Kidney epithelial cell (primary cell): ENCODE data around the gene P3H3. TPM values are rescaled to one million over a fixed set of nuclear protein-coding genes. Genes with fewer than 3 reads are reported as not detected.
"Not testable (repeated sequence)": the region's sequence is repeated elsewhere in the genome, so short reads cannot be mapped to it uniquely, and the experiment has no call there.

Experiments
- DNase-seq: peaks from one replicate; pipeline ENCODE4 v3.0.0-alpha.2; 2010; ENCODE audit warnings: low read depth
- H3K27me3 ChIP-seq: 2 replicates; pipeline ENCODE4 v1.6.0; 2011; ENCODE audit warnings: low read length; ENCODE audit not compliant: control insufficient read depth, insufficient read depth
- H3K36me3 ChIP-seq: 2 replicates; pipeline ENCODE4 v1.5.1; 2011; ENCODE audit warnings: low read length; ENCODE audit not compliant: control insufficient read depth, insufficient read depth
- H3K4me3 ChIP-seq: 2 replicates; pipeline ENCODE4 v1.5.1; 2011; ENCODE audit warnings: low read depth, mild to moderate bottlenecking, control low read depth, low read length
- total RNA-seq: library from RNA; depleted of rRNA; stranded (reverse); fragments of >200 nt; gene quantifications from 2 replicates; pipeline ENCODE4 v1.2.3, GENCODE V29; 2015
- TF ChIP-seq, protein P1 (sequence below): IDR thresholded peaks from 2 replicates; pipeline ENCODE4 v1.5.1; 2011; ENCODE audit warnings: mild to moderate bottlenecking, moderate library complexity, low read length, control low read depth, inconsistent platforms; ENCODE audit not compliant: insufficient read depth, poor library complexity, severe bottlenecking

P3H3 gene
- total RNA-seq, 1 donor from 2014 or later: 21.8 TPM

DNA sequence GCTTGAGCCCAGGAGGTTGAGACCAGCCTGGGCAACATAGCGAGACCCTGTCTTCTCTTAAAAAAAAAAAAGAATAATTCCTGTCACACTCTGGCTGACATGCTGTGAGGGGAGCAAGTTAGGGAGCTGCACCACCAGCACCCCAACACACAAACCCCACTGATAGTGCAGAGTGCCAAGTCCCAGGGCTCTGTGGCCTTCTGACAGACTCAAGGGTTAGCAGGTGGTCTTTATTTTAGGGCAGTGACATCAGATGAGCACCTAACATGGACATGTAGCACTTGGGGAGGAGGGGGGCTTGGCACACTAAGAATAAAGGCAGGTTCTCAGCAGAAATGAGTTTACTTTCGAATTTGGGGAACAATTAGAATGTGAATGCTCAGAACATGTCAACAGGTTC lies 30.6 kb downstream of the P3H3 start:
- no peak overlapping the region for H3K4me3 ChIP-seq
- no peak for DNase-seq
- TF ChIP-seq, protein P1, sequence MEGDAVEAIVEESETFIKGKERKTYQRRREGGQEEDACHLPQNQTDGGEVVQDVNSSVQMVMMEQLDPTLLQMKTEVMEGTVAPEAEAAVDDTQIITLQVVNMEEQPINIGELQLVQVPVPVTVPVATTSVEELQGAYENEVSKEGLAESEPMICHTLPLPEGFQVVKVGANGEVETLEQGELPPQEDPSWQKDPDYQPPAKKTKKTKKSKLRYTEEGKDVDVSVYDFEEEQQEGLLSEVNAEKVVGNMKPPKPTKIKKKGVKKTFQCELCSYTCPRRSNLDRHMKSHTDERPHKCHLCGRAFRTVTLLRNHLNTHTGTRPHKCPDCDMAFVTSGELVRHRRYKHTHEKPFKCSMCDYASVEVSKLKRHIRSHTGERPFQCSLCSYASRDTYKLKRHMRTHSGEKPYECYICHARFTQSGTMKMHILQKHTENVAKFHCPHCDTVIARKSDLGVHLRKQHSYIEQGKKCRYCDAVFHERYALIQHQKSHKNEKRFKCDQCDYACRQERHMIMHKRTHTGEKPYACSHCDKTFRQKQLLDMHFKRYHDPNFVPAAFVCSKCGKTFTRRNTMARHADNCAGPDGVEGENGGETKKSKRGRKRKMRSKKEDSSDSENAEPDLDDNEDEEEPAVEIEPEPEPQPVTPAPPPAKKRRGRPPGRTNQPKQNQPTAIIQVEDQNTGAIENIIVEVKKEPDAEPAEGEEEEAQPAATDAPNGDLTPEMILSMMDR: no peak
- no peaks in the 10 kb centered on the region for H3K27me3 ChIP-seq
- H3K36me3 ChIP-seq: peaks cover 9% of the 10 kb centered on the region

DNA sequence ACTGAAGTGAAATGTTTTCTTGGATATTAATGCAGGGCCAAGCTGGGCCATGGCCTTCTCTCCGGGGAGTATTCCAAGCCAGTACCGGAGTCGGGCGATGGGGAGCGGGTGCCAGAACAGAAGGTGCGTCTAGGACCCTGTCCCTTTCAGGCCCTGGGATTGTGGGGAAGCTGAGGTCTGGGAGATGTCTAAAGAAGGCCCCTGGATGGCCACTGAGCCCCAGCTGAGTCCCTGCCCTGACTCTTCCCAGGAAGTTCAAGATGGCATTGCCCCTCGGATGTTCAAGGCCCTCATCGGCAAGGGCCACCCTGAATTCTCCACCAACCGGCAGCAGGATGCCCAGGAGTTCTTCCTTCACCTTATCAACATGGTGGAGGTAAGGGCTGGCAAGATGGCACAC lies 31.9 kb downstream of the P3H3 start:
- no peak overlapping the region for H3K4me3 ChIP-seq
- DNase-seq: no peak
- no peaks in the 10 kb centered on the region for H3K27me3 ChIP-seq
- TF ChIP-seq, protein P1: no peak
- H3K36me3 ChIP-seq: peaks cover 11% of the 10 kb centered on the region

DNA sequence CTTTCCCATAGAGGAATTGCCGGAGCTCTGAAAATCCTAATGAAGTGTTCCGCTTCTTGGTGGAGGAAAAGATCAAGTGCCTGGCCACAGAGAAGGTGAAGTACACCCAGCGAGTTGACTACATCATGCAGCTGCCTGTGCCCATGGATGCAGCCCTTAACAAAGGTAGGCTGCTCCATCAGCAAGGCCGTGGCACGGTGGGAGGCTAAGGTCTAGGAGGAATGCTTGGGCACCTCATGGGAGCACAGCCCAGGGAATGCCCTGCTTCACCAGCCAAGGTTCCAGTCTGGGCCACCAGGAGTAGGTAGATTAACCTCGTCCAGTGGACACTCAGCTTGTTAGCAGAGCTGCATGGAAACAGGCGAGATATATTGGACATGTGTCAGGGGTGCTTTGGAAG lies 32.7 kb downstream of the P3H3 start:
- no peaks in the 10 kb centered on the region for H3K27me3 ChIP-seq
- DNase-seq: no peak
- peaks cover 11% of the 10 kb centered on the region for H3K36me3 ChIP-seq
- TF ChIP-seq, protein P1: no peak
- no peak overlapping the region for H3K4me3 ChIP-seq

DNA sequence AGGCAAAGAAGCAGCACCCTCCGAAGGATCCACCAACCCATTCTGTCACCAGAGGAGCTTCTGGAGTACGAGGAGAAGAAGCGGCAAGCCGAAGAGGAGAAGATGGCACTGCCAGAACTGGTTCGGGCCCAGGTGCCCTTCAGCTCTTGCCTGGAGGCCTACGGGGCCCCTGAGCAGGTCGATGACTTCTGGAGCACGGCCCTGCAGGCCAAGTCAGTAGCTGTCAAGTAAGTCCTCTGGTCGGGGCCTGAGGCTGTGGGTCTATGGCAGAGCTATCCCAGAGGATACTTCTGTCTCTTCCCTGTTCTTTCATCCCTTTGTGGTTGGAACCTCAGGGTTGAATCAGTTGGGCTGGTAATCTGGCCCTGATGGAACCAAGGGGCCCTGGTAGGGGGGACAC lies 33.2 kb downstream of the P3H3 start:
- H3K36me3 ChIP-seq: peaks cover 11% of the 10 kb centered on the region
- no peak for DNase-seq
- no peaks in the 10 kb centered on the region for H3K27me3 ChIP-seq
- TF ChIP-seq, protein P1: no peak
- H3K4me3 ChIP-seq: no peak overlapping the region

DNA sequence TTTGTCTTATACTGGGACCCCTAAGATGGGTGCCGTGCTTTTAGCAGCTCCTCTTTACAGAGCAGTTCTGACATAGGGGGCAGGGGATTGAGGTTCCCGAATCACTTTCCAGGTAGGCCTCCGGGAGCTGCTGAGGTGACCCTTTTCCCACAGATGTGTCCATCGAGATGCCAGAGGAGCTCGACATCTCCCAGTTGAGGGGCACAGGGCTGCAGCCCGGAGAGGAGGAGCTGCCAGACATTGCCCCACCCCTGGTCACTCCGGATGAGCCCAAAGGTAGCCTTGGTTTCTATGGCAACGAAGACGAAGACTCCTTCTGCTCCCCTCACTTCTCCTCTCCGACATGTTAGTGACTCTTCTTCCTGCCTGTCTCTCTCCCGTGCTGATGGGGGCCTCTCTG lies 34.8 kb downstream of the P3H3 start:
- no peaks in the 10 kb centered on the region for H3K27me3 ChIP-seq
- peaks cover 10% of the 10 kb centered on the region for H3K36me3 ChIP-seq
- no peak overlapping the region for H3K4me3 ChIP-seq
- DNase-seq: no peak
- TF ChIP-seq, protein P1: no peak

DNA sequence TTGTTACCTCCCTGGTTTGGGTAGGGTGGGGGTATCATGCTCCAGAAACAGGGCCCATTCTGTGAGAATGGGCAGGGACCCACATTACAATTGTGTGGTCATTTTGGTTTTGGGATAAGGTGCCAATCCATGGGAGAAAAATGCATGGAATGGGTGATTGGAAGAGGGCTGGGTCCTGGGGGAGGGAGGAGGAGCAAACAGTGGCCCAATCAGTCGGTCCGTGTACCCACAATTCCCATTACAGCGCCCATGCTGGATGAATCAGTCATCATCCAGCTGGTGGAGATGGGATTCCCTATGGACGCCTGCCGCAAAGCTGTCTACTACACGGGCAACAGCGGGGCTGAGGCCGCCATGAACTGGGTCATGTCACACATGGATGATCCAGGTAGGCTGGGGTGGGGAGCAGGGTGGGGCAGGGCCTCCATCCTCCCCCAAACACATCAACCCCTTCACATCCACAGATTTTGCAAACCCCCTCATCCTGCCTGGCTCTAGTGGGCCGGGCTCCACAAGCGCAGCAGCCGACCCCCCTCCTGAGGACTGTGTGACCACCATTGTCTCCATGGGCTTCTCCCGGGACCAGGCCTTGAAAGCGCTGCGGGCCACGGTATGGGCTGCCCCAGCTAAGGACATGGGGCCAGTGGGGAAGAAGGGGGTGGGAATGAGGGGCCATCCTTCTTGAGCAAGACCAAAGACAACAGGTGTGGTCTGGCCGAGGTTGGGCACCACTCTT lies 35.5 kb downstream of the P3H3 start:
- Histone ChIP-seq H3K27me3 (no peaks in the 10 kb centered on the region), H3K4me3 (no peak overlapping the region), H3K36me3 (peaks cover 8% of the 10 kb centered on the region)
- TF ChIP-seq, protein P1: no peak
- DNase-seq: no peak

DNA sequence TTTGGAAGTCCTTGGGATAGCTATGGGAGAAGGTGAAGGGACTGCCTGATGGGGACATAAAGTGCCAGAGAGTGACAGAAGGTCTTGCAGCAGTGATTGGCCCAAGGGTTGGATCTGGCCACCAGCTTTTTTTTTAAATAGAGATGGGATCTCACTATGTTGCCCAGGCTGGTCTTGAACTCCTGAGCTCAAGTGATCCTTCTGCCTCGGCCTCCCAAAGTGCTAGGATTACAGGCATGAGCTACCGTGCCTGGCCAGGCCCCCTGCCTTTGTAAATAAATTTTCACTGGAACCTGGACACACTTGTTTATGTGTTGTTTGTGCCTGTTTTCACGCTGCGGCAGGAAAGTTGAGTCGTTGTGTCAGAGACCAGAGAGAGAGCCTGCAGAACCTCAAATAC lies 37.1 kb downstream of the P3H3 start:
- H3K4me3 ChIP-seq, H3K27me3 ChIP-seq, DNase-seq: not testable (repeated sequence)
- peaks cover 11% of the 10 kb centered on the region for H3K36me3 ChIP-seq
